Ecto neural progenitor cell (in vitro differentiated cells): Measurements from ENCODE around the gene TMC7.
"Not testable (repeated sequence)": the region's sequence is repeated elsewhere in the genome, so short reads cannot be mapped to it uniquely, and the experiment has no call there.

Experiments used
- DNase-seq: peaks from one replicate; pipeline ENCODE4 v3.0.0-alpha.2; 2018; ENCODE audit warnings: low spot score

The TMC7 gene

DNA sequence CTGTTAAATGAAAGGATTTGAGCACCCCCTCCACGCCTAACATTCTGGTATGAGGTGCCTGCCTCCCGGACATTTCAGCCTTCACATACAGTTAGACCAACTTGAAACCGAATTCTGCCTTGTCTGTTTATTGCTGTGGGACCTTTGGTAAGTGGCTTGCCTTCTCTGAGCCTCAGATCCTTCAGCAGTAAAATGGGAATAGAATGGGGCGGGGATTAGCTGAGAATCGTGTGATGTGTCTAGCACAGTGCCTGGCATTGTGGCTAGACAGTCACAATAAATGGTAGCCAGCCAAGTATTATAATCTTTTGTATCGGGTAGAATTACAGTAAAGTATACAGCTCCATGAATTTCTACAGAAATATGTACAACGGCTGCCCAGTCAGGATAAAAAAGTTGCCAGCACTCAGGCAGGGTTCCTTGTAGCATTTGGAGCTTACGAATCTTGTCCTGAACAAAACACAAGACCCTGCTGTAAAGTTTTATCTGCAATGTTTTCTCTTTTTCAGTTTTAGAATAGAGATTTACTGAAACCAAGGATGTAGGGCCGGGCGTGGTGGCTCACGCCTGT lies 786 bp downstream of the TMC7 start:
- DNase-seq = no peak

DNA sequence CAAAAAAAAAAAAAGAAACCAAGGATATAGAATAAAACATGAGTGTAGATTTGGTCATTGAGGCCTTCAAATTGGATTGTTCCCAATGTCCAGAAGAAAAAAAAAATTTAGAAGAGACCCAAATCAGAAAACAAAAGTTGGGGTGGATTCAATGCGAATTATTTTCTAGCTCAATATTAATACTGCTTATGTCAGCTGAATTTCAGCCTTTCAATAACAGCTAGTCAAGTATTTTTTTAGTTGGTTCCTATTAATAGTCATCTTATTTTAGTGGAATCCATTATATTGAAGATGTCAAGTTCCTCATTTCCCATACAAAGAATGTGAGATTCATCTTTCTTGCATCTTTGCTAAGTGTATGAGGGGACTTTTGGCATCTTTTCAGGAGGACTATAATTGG lies 1.5 kb downstream of the TMC7 start:
- DNase-seq = not testable (repeated sequence)

DNA sequence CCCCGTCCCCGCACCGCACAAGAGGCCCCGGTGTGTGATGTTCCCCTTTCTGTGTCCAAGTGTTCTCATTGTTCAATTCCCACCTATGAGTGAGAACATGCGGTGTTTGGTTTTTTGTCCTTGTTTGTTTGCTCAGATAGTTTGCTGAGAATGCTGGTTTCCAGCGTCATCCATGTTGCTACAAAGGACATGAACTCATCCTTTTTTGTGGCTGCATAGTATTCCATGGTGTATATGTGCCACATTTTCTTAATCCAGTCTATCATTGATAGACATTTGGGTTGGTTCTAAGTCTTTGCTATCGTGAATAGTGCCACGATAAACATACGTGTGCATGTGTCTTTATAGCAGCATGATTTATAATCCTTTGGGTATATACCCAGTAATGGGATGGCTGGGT lies 8.0 kb downstream of the TMC7 start:
- DNase-seq = not testable (repeated sequence)

DNA sequence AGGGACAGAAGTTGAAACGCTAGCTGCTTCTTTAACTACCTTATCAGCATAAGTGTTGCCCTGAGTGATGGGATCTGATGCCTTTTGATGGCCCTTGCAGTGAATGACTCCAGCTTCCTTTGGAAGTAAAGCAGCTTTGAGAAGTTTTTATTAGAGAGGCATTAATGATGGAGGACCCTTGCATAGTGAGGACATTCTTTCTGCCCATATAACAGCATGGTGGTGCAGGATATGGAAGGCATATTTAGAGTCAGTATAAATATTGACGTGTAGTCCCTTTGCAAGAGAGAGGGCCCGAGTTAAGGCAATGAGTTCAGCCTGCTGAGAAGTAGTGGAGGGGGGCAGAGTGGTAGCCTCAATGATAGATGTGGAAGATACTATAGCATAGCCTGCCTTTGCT lies 9.8 kb downstream of the TMC7 start:
- DNase-seq = not testable (repeated sequence)

DNA sequence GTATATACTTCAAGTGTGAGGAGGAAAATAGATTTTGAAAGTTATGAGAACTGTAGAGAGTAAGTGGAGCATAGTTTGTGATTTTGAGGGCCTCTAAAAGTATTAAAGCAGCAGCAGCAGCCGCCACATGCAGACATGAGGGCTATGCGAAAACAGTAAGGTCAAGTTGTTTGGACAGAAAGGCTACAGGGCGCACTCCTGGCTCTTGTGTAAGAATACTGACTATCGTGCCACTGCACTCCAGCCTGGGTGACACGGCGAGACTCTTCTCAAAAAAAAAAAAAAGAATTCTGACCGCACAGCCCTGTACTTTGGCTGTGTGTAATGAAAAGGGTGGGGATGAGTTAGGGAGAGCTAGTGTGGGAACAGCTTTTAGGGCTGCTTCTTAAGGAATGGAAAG lies 10.4 kb downstream of the TMC7 start:
- not testable (repeated sequence) for DNase-seq

DNA sequence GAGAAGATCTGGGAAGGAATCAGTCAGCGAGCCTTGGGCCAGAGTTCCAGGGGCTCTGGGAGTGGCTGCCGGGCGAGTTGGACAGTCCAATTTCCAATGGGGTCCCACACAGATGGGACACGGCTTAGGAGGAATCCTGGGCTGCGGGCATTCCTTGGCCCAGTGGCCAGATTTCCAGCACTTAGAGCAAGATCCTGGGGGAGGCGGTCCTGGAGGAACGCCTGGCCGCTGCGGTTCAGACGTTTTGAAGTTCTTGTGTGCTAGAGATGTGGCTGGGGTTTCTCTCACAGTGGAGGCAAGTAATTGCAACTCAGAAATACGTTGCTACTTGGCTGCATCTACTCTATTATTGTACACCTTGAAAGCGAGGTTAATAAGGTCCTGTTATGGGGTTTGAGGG lies 11.7 kb downstream of the TMC7 start:
- DNase-seq = not testable (repeated sequence)

DNA sequence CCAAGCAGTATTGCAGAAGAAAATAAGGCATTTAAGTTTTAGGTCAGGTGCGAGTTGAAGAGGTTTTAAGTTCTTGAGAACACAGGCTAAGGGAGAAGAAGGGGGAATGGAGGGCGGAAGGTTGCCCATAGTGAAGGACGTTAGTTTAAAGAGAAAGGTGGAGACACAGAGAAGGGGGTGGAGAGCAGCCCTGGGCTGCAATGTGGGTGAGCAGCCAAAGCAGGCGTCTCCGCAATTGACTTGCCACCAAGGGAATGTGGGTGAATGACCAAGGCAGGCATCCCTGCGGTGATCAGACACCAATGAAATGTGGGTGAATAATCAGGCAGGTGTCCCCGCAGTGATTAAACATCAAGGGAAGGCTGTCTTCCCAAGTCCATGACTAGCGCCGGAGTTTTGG lies 12.8 kb downstream of the TMC7 start:
- DNase-seq = not testable (repeated sequence)

DNA sequence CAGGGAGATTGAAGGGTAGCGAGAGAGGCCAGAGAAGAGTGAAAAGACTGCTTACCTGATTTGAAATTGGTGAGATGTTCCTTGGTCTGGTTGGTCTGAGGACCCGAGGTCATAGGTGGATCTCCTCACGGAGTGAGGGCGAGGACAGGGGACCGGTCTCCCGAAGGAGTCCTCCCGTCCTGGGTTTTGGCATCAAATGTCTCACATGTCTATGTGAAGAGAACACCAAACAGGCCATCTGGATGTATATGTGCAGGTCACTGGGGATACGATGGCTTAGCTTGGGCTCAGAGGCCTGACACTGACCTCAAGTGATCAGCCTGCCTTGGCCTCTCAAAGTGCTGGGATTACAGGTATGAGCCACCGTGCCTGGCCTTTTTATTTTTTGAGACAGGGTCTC lies 13.3 kb downstream of the TMC7 start:
- DNase-seq = not testable (repeated sequence)

DNA sequence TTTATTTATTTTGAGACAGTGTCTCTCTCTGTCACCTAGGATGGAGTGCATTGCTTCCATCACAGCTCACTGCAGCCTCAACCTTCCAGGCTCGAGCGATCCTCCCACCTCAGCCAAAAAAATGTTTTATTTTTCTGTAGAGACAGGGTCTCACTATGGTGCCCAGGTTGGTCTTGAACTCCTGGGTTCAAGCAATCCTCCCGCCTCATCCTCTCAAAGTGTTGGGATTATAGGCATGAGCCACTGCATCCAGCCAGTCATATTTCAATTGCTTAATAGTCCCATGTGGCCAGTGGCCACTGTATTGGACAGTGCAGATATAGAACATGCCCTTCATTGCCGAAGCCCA lies 15.3 kb downstream of the TMC7 start:
- DNase-seq = no peak

DNA sequence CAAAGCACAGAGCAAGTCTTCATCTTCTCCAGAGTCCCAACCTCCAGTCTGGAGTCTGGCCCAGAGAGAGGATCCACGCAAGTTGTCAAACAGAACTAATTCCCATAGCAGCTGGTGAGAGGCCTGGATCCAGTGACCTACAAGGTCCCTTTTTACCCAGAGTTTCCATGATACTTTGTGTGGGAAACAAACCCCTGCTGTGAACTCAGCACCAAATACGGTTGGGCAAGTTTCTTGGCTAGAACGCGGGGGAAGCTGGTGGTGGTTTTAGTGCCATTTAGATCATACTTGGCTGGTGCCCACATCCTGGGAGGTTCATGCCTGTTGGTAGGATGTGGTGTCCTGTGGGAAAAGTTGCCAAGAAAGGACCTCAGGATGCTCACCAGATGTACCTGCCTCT lies 18.1 kb downstream of the TMC7 start:
- DNase-seq = no peak

DNA sequence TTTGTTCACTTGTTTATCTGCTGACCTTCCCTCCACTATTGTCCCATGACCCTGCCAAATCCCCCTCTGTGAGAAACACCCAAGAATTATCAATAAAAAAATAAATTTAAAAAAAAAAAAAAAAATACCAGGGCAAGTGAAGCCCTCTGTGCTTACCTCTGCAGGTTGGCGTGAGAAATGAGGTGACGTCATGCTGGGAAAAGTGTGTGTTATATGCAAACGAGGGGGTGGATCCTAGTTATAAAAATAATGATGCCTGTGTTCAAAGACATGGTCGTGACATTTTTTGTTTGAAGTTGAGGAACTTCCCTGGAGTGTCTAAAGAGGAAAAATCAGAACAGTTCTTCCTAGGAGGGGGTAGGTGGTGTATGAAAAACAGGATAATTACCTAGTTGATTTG lies 20.2 kb downstream of the TMC7 start:
- no peak for DNase-seq

DNA sequence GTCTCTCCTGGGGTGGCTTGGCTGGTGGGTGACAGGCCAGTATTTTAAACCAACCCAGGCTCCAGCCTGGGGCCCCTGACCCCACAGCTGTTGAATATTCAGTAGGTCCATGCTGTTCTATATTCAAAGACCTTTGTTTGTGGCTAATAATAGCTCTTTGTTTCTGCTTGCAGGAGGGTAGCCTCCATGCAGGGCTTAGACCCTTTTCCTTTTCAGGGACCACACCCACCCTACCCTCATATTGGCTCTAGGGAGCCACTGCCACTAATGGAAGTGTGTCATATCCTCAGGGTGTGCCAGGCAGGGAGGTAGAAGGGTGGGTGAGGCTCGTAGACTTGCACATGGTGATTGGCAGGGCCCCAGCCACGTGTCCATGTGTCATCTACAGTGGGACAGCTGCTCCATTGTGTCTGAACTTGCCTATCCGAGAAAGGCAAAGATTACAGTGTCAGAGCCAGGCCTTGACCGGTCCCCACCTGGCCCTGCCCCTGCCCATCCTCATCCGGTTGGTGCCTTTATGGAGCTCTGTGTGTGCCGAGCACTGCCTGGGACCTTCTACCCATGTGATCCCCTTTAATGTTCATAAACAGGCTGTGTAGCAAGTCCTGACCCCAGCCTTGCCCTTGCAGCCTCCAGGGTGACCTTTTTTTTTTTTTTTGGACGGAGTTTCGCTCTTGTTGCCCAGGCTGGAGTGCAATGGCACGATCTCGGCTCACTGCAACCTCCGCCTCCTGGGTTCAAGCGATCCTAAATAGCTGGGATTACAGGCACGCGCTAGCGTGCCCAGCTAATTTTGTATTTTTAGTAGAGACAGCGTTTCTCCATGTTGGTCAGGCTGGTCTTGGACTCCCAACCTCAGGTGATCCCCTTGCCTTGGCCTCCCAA lies 22.1 kb downstream of the TMC7 start:
- no peak for DNase-seq

DNA sequence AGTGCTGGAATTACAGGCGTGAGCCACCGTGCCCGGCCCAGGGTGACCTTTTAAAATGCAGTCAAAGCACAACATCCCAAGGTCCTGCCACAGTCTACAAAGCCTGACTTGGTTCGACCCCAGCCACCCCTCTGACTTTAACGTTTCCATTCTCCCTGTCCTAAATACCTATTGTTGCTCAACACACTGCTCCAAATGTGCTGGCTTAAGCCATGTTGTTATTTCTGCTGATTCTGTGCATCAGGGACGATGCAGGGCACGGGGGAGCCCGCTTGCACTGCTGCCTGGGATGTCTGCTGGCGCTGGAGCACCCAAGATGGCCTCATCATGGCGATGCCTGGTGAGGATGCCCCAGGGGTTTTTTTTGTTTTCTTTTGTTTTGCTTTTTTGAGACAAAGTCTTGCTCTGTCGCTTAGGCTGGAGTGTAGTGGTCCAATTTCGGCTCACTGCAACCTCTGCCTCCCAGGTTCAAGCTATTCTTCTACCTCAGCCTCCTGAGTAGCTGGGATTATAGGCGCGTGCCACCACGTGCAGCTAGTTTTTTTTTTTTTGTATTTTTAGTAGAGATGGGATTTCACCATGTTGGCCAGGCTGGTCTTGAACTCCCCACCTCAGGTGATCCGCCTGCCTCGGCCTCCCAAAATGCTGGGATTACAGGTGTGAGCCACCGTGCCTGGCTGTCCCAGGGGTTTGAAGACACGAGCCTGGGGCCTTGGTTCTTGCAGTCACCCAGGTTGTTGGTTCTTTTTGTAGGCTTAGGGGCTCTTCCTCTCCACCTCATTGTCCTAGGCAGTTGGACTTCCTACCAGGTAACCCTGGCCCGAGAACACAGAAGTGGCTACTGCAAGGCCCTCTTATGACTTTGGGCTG lies 22.9 kb downstream of the TMC7 start:
- DNase-seq = no peak

DNA sequence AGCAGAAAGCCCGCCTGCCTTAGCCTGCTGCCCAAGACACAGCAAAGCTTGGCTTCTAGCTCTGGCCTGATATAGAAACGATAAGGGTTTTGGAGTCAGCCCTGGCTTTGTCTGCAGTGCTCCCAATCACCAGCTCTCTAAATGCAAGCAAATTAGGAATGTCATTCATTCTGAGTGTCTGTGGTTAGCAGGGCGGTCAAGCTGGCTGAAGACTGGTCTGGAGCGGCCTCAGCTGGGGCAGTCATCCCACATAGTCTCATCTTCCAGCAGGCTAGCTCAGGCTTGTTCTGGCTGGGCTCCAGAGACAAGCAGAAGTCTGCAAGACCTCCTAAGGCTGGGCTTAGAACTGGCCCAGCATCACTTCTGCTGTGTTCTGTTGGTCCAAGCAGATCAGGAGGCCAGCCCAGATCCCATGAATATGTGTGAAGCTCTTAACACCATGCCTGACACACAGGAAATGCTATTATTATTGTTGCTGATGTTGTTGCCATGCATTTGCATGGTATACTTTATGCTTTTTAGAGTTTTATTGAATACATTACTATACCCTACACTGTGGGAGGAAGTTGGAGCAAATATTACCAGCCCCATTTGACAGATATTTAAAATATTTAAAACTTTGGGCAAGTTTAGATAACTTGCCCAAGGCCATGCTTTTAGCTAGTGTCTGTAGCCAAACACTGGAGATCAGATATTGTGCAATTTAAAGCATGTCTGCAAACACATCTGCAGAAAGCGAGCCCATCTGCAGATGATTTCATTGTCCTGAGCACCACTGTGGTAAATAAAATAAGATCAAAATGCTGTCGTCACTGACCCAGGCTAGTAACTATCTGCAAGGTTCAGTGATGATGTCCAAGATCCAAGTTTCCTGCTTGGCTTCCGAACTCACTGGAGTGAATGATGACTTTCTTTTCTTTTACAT lies 24.8 kb downstream of the TMC7 start:
- no peak for DNase-seq

DNA sequence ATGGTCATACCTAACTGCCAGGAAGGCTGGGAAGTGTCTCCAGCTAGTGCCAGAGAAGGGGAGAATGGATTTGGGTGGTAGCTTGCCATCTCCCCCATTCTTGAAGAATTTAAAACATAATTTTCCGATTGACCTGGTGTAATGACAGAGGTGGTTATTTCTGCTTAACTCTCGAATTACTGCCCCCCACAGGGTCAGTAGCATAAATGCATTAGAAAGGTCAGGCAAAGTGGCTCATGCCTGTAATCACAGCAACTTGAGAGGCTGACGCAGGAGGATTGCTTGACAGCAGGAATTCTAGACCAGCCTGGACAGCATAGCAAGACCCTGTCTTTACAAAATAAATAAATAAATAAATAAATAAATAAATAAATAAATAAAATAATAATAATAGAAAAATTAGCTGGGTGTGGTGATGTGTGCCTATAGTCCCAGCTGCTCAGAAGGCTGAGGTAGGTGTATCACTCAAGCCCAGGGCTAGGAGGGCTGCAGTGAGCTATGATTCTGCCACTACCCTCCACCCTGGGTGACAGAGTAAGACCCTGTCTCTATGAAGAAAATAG lies 27.5 kb downstream of the TMC7 start:
- no peak for DNase-seq

DNA sequence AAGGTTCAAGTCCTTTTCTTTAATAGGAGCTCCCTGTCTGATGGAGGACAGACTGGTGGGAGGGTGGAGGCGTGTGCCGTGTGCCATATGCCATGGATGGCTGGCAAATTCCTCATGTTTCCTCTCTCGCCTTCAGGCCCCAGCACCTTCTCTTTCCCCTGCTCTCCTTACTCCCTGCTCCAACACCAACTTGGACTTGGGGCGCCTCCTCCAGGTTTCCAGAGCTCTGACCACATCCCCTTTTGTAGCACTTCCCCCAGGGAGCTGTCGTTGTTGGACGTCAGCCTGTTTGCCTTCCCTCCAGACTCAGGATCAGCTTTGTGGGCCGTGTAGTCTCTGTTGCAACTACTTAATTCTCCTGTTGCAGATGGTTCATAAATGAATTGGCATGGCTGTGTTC lies 30.7 kb downstream of the TMC7 start:
- no peak for DNase-seq

DNA sequence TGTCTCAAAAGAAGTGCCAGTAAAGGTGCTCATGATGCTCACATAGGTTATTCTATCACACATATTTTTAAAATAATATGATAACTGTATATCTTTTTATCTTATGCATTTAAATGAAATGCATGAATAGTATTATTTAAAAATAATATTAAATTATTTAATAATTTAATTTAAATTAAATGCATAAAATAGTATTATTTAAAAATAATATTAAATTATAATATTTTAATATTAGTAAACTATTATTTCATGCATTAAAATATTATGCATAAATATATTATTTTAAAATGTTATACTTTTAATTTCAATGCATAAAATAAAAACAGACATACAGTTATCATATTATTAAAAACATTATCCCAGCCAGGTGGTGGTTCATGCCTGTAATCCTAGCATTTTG lies 33.4 kb downstream of the TMC7 start:
- DNase-seq = no peak

DNA sequence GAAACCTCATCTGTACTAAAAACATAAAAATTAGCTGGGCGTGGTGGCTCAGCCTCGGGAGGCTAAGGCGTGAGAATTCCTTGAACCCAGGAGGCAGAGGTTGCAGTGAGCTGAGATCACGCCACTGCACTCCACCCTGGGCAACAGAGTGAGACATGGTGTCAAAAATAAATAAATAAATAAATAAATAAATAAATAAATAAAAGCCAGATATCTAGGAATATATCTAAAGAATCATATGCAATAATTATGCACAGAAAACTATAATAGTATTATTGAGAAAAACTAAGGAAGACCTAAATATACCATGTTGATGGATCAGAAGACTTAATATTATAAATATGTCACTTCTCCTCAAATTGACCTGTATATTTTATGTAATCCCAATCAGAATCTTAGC lies 37.0 kb downstream of the TMC7 start:
- DNase-seq = no peak

DNA sequence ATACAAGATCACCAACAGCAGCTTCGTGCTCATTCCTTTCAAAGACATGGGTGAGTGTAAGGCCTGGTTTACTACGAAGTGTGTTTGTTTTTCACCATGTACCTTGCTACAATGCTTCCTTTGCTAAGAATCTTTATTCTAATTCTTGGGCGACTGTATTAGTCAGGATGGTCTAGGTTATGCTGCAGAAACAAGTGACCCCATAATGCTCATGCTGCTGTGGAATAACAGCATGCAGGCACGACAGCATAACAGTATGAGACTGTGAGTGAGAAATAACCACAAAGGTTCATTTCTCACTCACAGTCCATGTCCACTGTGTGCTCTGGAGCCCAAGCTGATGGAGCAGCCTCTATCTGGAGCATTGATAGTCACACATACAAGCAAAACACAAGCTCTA lies 38.0 kb downstream of the TMC7 start:
- DNase-seq = no peak

DNA sequence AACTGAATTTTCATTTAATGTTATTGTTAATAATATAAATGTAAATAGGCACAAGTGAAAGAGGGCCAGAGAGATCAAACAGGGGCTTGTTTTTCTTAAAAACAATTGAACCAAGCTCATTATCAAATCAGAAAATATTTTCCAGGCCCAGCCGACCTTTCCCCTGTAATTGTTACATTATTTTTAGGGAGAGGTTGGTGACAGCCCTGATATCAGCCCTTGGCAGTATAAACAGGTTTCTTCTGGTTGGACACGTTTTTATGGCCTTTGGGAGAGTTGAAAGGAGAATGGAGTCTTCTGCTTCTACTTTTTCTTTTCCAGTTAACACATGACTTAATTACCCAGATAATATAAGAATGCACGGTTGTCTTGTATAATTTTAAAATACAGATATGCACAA lies 43.7 kb downstream of the TMC7 start:
- no peak for DNase-seq

DNA sequence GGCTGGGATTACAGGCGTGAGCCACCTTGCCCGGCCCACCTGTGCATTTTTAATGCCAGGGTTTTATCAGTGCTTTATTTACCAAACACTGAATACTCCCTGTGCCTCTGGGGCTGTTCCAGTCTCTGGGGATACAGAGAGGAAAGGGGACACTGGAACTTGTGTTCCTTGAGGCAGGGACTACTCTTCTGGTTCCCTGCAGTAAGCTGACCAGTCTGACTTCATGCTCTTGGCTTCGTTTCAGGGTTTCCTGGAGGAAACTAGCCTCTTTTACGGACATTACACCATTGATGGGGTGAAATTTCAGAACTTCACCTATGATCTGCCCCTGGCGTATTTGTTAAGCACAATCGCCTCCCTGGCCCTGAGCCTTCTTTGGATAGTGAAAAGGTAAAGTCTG lies 46.2 kb downstream of the TMC7 start:
- DNase-seq = no peak

DNA sequence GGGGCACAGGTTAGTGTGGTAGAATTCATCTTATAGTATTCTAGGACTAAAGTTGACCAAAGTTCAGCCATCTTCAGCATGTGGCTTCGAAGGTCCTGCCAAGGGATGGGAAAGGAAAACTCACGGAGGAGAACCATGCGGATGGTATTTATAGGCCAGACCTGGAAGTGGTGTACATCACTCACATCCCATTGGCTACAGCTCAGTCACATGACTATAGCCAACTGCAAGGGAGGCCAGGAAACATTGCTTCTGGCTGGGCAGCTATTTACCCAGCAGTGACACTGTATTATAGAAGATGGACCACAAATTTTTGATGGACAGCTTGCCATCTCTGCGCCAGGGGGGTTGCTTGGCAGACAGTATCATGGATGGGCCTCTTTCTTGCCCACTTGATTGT lies 48.0 kb downstream of the TMC7 start:
- no peak for DNase-seq
